IMR-90 (cell line): ENCODE measurements around the gene SHLD1. TPM values are rescaled to one million over a fixed set of nuclear protein-coding genes. Genes with fewer than 3 reads are reported as not detected.

Experiments
- ATAC-seq: fragments of 200-7000 bp; cut with Tn5 transposase; 2 replicates; pipeline ENCODE4 v1.9.1; 2020; ENCODE audit warnings: low read depth, mild to moderate bottlenecking, moderate library complexity
- BruUV-seq: library from RNA; stranded (reverse); fragments of 400-500 nt; replicated peaks from 2 replicates; lab custom pipeline; 2021; lab: Mats Ljungman, UMichigan
- CTCF ChIA-PET: fragments of 300-600 bp; formaldehyde crosslinking; extraction: SDS; loops from one replicate; lab custom pipeline; 2021; ENCODE audit warnings: antibody characterized with exemption; lab: Yijun Ruan, JAX
- POLR2A ChIA-PET: fragments of 300-600 bp; sonication (Branson Sonifier 250); formaldehyde crosslinking; loops from one replicate; lab custom pipeline; 2022; ENCODE audit warnings: antibody characterized with exemption; ENCODE audit not compliant: unreplicated experiment; lab: Charles Lee
- DNase-seq: peaks from one replicate; pipeline ENCODE4 v3.0.0; 2013
- H2AFZ ChIP-seq: replicated peaks from 2 replicates; pipeline ENCODE3; 2013; ENCODE audit warnings: low read length, mild to moderate bottlenecking; ENCODE audit not compliant: poor library complexity
- H2AK5ac ChIP-seq: 2 replicates; pipeline ENCODE4 v1.6.1; 2013; ENCODE audit warnings: low read depth, low read length, inconsistent platforms
- H2AK9ac ChIP-seq: replicated peaks from 2 replicates; pipeline ENCODE3; 2013; ENCODE audit warnings: mild to moderate bottlenecking, low read depth, low read length, moderate library complexity; ENCODE audit not compliant: poor library complexity
- H2BK120ac ChIP-seq: 2 replicates; pipeline ENCODE4 v1.6.1; 2013; ENCODE audit warnings: low read depth, low read length, inconsistent platforms
- H2BK15ac ChIP-seq: 3 replicates; pipeline ENCODE4 v1.6.1; 2013; ENCODE audit warnings: low read depth, low read length, inconsistent platforms
- H2BK20ac ChIP-seq: 2 replicates; pipeline ENCODE4 v1.6.1; 2013; ENCODE audit warnings: low read depth, mild to moderate bottlenecking, inconsistent platforms, low read length, moderate library complexity
- H2BK5ac ChIP-seq: 2 replicates; pipeline ENCODE4 v1.6.1; 2013; ENCODE audit warnings: mild to moderate bottlenecking, low read depth, low read length, inconsistent platforms; ENCODE audit not compliant: poor library complexity, severe bottlenecking
- H3K14ac ChIP-seq: replicated peaks from 2 replicates; pipeline ENCODE4 v1.6.1; 2013; ENCODE audit warnings: low read depth, low read length, inconsistent platforms
- H3K18ac ChIP-seq: 2 replicates; pipeline ENCODE4 v1.6.1; 2013; ENCODE audit warnings: low read depth, low read length, control low read depth
- H3K23ac ChIP-seq: 2 replicates; pipeline ENCODE4 v1.6.1; 2013; ENCODE audit warnings: low read depth, low read length, inconsistent platforms
- H3K27ac ChIP-seq: 2 replicates; pipeline ENCODE4 v1.5.1; 2013; ENCODE audit warnings: mild to moderate bottlenecking, control low read depth, low read length; ENCODE audit not compliant: insufficient read depth
- H3K27me3 ChIP-seq: 2 replicates; pipeline ENCODE4 v1.6.1; 2013; ENCODE audit warnings: low read length; ENCODE audit not compliant: control insufficient read depth, insufficient read depth
- H3K36me3 ChIP-seq: 2 replicates; pipeline ENCODE4 v1.6.1; 2013; ENCODE audit warnings: low read length, mixed read lengths; ENCODE audit not compliant: control insufficient read depth, insufficient read depth
- H3K4ac ChIP-seq: 2 replicates; pipeline ENCODE4 v1.6.1; 2013; ENCODE audit warnings: low read depth, low read length, inconsistent platforms
- H3K4me1 ChIP-seq: 2 replicates; pipeline ENCODE4 v1.6.1; 2013; ENCODE audit warnings: low read length, mixed read lengths; ENCODE audit not compliant: control insufficient read depth, insufficient read depth
- H3K4me2 ChIP-seq: 2 replicates; pipeline ENCODE4 v1.6.1; 2013; ENCODE audit warnings: low read depth, mild to moderate bottlenecking, control low read depth, low read length, moderate library complexity
- H3K4me3 ChIP-seq: 2 replicates; pipeline ENCODE4 v1.5.1; 2013; ENCODE audit warnings: low read depth, mild to moderate bottlenecking, control low read depth, low read length, moderate library complexity; ENCODE audit not compliant: insufficient read depth
- H3K56ac ChIP-seq: 2 replicates; pipeline ENCODE4 v1.6.1; 2013; ENCODE audit warnings: low read length, inconsistent platforms; ENCODE audit not compliant: insufficient read depth; ENCODE audit errors: extremely low read depth
- H3K79me1 ChIP-seq, 2 experiments: 2 replicates each; pipeline ENCODE4 v1.6.1; 2013; ENCODE audit warnings: low read length in 2 of 2, inconsistent platforms in 1 of 2, low read depth in 1 of 2
- H3K9ac ChIP-seq: 2 replicates; pipeline ENCODE4 v1.6.1; 2013; ENCODE audit warnings: low read depth, low read length, control low read depth
- H3K9me1 ChIP-seq: 2 replicates; pipeline ENCODE4 v1.6.1; 2013; ENCODE audit warnings: low read length, inconsistent platforms; ENCODE audit not compliant: insufficient read depth
- H3K9me3 ChIP-seq: 2 replicates; pipeline ENCODE4 v1.6.1; 2013; ENCODE audit warnings: low read length; ENCODE audit not compliant: control insufficient read depth, insufficient read depth
- H4K20me1 ChIP-seq: 2 replicates; pipeline ENCODE4 v1.6.1; 2013; ENCODE audit warnings: low read length, inconsistent platforms; ENCODE audit not compliant: insufficient read depth
- H4K5ac ChIP-seq: 2 replicates; pipeline ENCODE4 v1.6.1; 2013; ENCODE audit warnings: mild to moderate bottlenecking, low read depth, low read length, control low read depth
- H4K8ac ChIP-seq, 2 experiments: 2 replicates each; pipeline ENCODE4 v1.6.1; 2013; ENCODE audit warnings: low read depth in 2 of 2, low read length in 2 of 2, control low read depth in 1 of 2, inconsistent platforms in 1 of 2
- H4K91ac ChIP-seq: 2 replicates; pipeline ENCODE4 v1.6.1; 2013; ENCODE audit warnings: low read depth, low read length, inconsistent platforms; ENCODE audit not compliant: insufficient read depth
- BHLHE40 ChIP-seq: fragments of 150-350 bp; IDR thresholded peaks from 2 replicates; pipeline ENCODE4 v1.6.1; 2016; ENCODE audit warnings: mild to moderate bottlenecking, low read depth, low read length
- CEBPB ChIP-seq: IDR thresholded peaks from 2 replicates; pipeline ENCODE4 v1.6.1; 2012; ENCODE audit warnings: low read depth, low read length, improper control_type of control experiment
- CTCF ChIP-seq: conservative IDR thresholded peaks from 2 replicates; pipeline ENCODE4 v1.5.1; 2012; ENCODE audit warnings: mild to moderate bottlenecking, low read depth, low read length, improper control_type of control experiment
- RFX5 ChIP-seq: IDR thresholded peaks from 2 replicates; pipeline ENCODE4 v1.8.0; 2012; ENCODE audit warnings: low read depth, mild to moderate bottlenecking, low read length, moderate library complexity
- WGBS, 2 experiments: methylation state at CpG; one replicate each; pipeline versions ENCODE4 v1.1.5 to v1.1.7; 2013; ENCODE audit warnings: missing lambda C conversion rate in 2 of 2; ENCODE audit not compliant: insufficient read length in 1 of 2; ENCODE audit errors: extremely low coverage in 2 of 2; 5-methylcytosine and 5-hydroxymethylcytosine counted together
- dilution Hi-C: fragments of 300-500 bp; cut with HindIII; formaldehyde crosslinking; loops from one replicate; pipeline ENCODE4 v1.14.3; 2018; ENCODE audit warnings: low sequenced_read_pairs; ENCODE audit not compliant: unreplicated experiment
- in situ Hi-C: fragments of 300-500 bp; cut with MboI; formaldehyde crosslinking; loops from 3 replicates; pipeline ENCODE4 v1.14.3; 2019; ENCODE audit warnings: low sequenced_read_pairs, inconsistent platforms, mixed read lengths
- intact Hi-C: fragments of 100-400 bp; cut with micrococcal nuclease; formaldehyde crosslinking; loops from 2 replicates; pipeline ENCODE4 v1.10.0; 2022
- polyA plus RNA-seq, 3 experiments: library from polyadenylated mRNA; depleted of rRNA; stranded (reverse); fragments of >200 nt; gene quantifications; 2 replicates each; pipeline ENCODE4 v1.2.3, GENCODE V29; 2012; ENCODE audit warnings: low replicate concordance in 1 of 3
- total RNA-seq: library from RNA; depleted of rRNA; stranded (reverse); fragments of >200 nt; gene quantifications from 2 replicates; pipeline ENCODE4 v1.2.3, GENCODE V29; 2012

SHLD1 gene
- total and polyA plus RNA-seq, 2 of the 4 experiments (the other 2 are of a cell fraction): 2.6 to 3.0 TPM

GRCh38 chr20:5845681-5846615, 95.7 kb downstream of the SHLD1 start (continued):
- no peak for TF ChIP-seq CEBPB

GRCh38 chr20:5848711-5849505, 98.7 kb downstream of the SHLD1 start:
- Histone ChIP-seq H3K4me1 (peaks cover 4% of the 10 kb centered on the region; the same call in 1 of the 2 replicates), H2AK5ac (no peak overlapping the region), H2BK15ac (no peak overlapping the region), H3K36me3 (no peaks in the 10 kb centered on the region), H2BK20ac (no peak overlapping the region), H3K9ac (no peak overlapping the region), H3K79me1 (no peaks in the 10 kb centered on the region), H4K5ac (no peak overlapping the region), H3K56ac (no peak overlapping the region), H2BK5ac (no peak overlapping the region), H3K4ac (no peak overlapping the region), H3K4me3 (no peak overlapping the region), H2BK120ac (no peak overlapping the region), H2AFZ (peak overlapping the region; percentile 40), H3K23ac (no peak overlapping the region; the same call in 1 of the 2 replicates), H3K27ac (no peak overlapping the region), H3K9me1 (no peaks in the 10 kb centered on the region), H3K9me3 (no peaks in the 10 kb centered on the region), H4K20me1 (no peaks in the 10 kb centered on the region), H3K27me3 (no peaks in the 10 kb centered on the region; the same call in 1 of the 2 replicates), H4K91ac (no peak overlapping the region), H4K8ac (no peak overlapping the region), H3K4me2 (peak overlapping the region; percentile 10), H3K18ac (no peak overlapping the region), H3K14ac (no peak overlapping the region), H2AK9ac (no peak overlapping the region)
- ChIA-PET CTCF (no interaction called here), POLR2A (no interaction called here)
- peak; percentile 50 for ATAC-seq
- no TSS peak for BruUV-seq
- no peak for TF ChIP-seq CTCF
- TF ChIP-seq BHLHE40: peak; percentile 48; the same call in 1 of the 2 replicates
- TF ChIP-seq RFX5: no peak
- dilution Hi-C loops: no loop called here
- peak; percentile 75 for DNase-seq
- WGBS, 2 experiments: 0% methylated on average over 2 of the region's 11 CpGs; no CpG with 5 or more reads in 1 of the 2 experiments
- intact Hi-C loops: no loop called here
- in situ Hi-C loops: no loop called here
